ENCODE results near the gene PACRG.
A peak's percentile ranks its signal among the peaks of the same experiment; 100 is the strongest.

The PACRG gene

GRCh38 chr6:163123098-163123497, 395.3 kb downstream of the PACRG start (continued):
- TF ChIP-seq, protein P1, sequence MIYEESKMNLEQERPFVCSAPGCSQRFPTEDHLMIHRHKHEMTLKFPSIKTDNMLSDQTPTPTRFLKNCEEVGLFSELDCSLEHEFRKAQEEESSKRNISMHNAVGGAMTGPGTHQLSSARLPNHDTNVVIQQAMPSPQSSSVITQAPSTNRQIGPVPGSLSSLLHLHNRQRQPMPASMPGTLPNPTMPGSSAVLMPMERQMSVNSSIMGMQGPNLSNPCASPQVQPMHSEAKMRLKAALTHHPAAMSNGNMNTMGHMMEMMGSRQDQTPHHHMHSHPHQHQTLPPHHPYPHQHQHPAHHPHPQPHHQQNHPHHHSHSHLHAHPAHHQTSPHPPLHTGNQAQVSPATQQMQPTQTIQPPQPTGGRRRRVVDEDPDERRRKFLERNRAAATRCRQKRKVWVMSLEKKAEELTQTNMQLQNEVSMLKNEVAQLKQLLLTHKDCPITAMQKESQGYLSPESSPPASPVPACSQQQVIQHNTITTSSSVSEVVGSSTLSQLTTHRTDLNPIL (CRISPR knock-in tag; IDR thresholded peaks at IDR 0.05; ENCODE audit: low read depth), result no peak
- no peak for TF ChIP-seq SNAI2 (CRISPR knock-in tag; IDR thresholded peaks at IDR 0.05)
- TF ChIP-seq ARNTL (CRISPR knock-in tag; IDR thresholded peaks at IDR 0.05; ENCODE audit: borderline replicate concordance, low read depth), result no peak
- no peak for TF ChIP-seq PPARA (CRISPR knock-in tag; IDR thresholded peaks at IDR 0.05; ENCODE audit: borderline replicate concordance)
- no peak for TF ChIP-seq ZFP30 (CRISPR knock-in tag; IDR thresholded peaks at IDR 0.05)
- TF ChIP-seq ZNF565 (CRISPR knock-in tag; conservative IDR thresholded peaks at IDR 0.05; ENCODE audit: low read depth), result no peak

- no peak for ATAC-seq
- TF ChIP-seq GLIS3 (CRISPR knock-in tag; IDR thresholded peaks at IDR 0.05), result no peak
- no peak for TF ChIP-seq PATZ1 (CRISPR knock-in tag; IDR thresholded peaks at IDR 0.05; ENCODE audit: borderline replicate concordance)
- no peak for TF ChIP-seq TOX (CRISPR knock-in tag; IDR thresholded peaks at IDR 0.05; ENCODE audit: borderline replicate concordance)
- TF ChIP-seq RARB (CRISPR knock-in tag; IDR thresholded peaks at IDR 0.05), result no peak
- no peak for TF ChIP-seq ARNTL (CRISPR knock-in tag; IDR thresholded peaks at IDR 0.05; ENCODE audit: borderline replicate concordance, low read depth)
- no peak for TF ChIP-seq POU6F1 (CRISPR knock-in tag; IDR thresholded peaks at IDR 0.05; ENCODE audit: borderline replicate concordance, low read depth)
- no peak for TF ChIP-seq CSDC2 (CRISPR knock-in tag; IDR thresholded peaks at IDR 0.05)
- TF ChIP-seq, protein P2, sequence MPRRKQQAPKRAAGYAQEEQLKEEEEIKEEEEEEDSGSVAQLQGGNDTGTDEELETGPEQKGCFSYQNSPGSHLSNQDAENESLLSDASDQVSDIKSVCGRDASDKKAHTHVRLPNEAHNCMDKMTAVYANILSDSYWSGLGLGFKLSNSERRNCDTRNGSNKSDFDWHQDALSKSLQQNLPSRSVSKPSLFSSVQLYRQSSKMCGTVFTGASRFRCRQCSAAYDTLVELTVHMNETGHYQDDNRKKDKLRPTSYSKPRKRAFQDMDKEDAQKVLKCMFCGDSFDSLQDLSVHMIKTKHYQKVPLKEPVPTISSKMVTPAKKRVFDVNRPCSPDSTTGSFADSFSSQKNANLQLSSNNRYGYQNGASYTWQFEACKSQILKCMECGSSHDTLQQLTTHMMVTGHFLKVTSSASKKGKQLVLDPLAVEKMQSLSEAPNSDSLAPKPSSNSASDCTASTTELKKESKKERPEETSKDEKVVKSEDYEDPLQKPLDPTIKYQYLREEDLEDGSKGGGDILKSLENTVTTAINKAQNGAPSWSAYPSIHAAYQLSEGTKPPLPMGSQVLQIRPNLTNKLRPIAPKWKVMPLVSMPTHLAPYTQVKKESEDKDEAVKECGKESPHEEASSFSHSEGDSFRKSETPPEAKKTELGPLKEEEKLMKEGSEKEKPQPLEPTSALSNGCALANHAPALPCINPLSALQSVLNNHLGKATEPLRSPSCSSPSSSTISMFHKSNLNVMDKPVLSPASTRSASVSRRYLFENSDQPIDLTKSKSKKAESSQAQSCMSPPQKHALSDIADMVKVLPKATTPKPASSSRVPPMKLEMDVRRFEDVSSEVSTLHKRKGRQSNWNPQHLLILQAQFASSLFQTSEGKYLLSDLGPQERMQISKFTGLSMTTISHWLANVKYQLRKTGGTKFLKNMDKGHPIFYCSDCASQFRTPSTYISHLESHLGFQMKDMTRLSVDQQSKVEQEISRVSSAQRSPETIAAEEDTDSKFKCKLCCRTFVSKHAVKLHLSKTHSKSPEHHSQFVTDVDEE (CRISPR knock-in tag; IDR thresholded peaks at IDR 0.05), result no peak
- no peak for TF ChIP-seq ZFP30 (CRISPR knock-in tag; IDR thresholded peaks at IDR 0.05)
- no peak for TF ChIP-seq ZNF8 (CRISPR knock-in tag; IDR thresholded peaks at IDR 0.05)
- no peak for TF ChIP-seq BACH2 (CRISPR knock-in tag; IDR thresholded peaks at IDR 0.05; ENCODE audit: borderline replicate concordance)
- TF ChIP-seq, protein P1 (CRISPR knock-in tag; IDR thresholded peaks at IDR 0.05; ENCODE audit: low read depth), result no peak
These were observed 399.0 kb downstream of the PACRG start for GRCh38 chr6:163126741-163127140.

- TF ChIP-seq PPARA (CRISPR knock-in tag; IDR thresholded peaks at IDR 0.05; ENCODE audit: borderline replicate concordance), result no peak
- TF ChIP-seq, protein P1 (CRISPR knock-in tag; IDR thresholded peaks at IDR 0.05; ENCODE audit: low read depth), result no peak
- no peak for ATAC-seq
These were observed 399.8 kb downstream of the PACRG start for GRCh38 chr6:163127587-163127986.

GRCh38 chr6:163128324-163128723, 400.6 kb downstream of the PACRG start:
- ATAC-seq, result peak; percentile 73
- peak; percentile 74; the same call in 1 of the 2 replicates for TF ChIP-seq CSDC2 (CRISPR knock-in tag; IDR thresholded peaks at IDR 0.05)
- TF ChIP-seq POU6F1 (CRISPR knock-in tag; IDR thresholded peaks at IDR 0.05; ENCODE audit: borderline replicate concordance, low read depth), result no peak; the same call in 1 of the 2 replicates
- TF ChIP-seq BACH2 (CRISPR knock-in tag; IDR thresholded peaks at IDR 0.05; ENCODE audit: borderline replicate concordance), result no peak
- TF ChIP-seq ISL1 (CRISPR knock-in tag; IDR thresholded peaks at IDR 0.05), result peak; percentile 97
- TF ChIP-seq ZFP3 (CRISPR knock-in tag; IDR thresholded peaks at IDR 0.05), result peak; percentile 80
- 0 out of 2 replicates have a peak, but pooled peaks have one; percentile 57 for TF ChIP-seq ESRRG (CRISPR knock-in tag; IDR thresholded peaks at IDR 0.05)
- TF ChIP-seq, protein P3, sequence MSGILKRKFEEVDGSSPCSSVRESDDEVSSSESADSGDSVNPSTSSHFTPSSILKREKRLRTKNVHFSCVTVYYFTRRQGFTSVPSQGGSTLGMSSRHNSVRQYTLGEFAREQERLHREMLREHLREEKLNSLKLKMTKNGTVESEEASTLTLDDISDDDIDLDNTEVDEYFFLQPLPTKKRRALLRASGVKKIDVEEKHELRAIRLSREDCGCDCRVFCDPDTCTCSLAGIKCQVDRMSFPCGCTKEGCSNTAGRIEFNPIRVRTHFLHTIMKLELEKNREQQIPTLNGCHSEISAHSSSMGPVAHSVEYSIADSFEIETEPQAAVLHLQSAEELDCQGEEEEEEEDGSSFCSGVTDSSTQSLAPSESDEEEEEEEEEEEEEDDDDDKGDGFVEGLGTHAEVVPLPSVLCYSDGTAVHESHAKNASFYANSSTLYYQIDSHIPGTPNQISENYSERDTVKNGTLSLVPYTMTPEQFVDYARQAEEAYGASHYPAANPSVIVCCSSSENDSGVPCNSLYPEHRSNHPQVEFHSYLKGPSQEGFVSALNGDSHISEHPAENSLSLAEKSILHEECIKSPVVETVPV (CRISPR knock-in tag; IDR thresholded peaks at IDR 0.05), result peak; percentile 61
- TF ChIP-seq, protein P1 (CRISPR knock-in tag; IDR thresholded peaks at IDR 0.05; ENCODE audit: low read depth), result peak; percentile 47; the same call in 1 of the 2 replicates
- no peak for TF ChIP-seq ZC3H10 (CRISPR knock-in tag; IDR thresholded peaks at IDR 0.05)
